ENCODE results near the gene RDH5.

The RDH5 gene

DNA sequence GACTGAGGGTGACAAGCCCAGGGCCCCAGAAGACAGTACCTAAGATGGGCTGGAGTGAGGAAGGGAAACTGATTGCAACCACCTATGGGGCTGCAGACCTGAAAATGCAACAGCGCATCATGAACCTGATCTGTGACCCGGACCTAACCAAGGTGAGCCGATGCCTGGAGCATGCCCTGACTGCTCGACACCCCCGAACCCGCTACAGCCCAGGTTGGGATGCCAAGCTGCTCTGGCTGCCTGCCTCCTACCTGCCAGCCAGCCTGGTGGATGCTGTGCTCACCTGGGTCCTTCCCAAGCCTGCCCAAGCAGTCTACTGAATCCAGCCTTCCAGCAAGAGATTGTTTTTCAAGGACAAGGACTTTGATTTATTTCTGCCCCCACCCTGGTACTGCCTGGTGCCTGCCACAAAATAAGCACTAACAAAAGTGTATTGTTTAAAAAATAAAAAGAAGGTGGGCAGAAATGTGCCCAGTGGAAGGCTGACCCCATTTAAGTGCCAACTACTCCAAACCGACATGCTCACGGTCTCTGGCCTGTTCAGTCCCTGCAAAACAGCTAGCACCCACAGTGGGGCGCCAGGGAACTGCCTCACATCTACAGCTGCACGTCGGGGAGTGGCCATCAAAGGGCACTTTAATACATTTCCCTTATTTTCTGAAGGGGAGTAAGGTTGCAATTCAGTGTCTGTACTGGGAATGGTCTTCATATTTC is 4.2 kb downstream of the RDH5 start:
- no peak overlapping the region for H3K4me3 ChIP-seq (ENCODE audit: low read depth, low read length)
- DNase-seq (ENCODE audit: low read depth) = no peak

DNA sequence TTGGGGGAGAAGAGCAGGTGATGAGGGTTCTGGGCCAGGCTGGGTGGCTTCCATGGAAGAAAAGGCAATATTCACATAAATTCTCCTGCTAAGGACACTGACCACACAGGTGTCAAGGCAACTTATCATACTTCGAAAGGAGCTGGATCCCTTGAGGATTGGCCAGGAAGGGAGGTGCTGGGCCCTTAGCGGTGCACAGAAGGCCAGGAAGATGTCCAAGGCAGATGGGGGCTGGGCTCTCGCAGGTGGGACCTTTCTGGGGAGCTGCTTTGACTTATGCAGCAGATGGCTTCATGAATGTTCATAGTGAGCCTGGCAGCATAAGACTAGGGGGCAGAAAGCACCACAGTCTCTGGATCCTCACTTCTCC is 4.7 kb downstream of the RDH5 start:
- DNase-seq (ENCODE audit: low read depth) = no peak
- no peak overlapping the region for H3K4me3 ChIP-seq (ENCODE audit: low read depth, low read length)

- no peak for DNase-seq (ENCODE audit: low read depth)
- H3K4me3 ChIP-seq (ENCODE audit: low read depth, low read length) = no peak overlapping the region
Measured at GRCh38 chr12:55725556-55725955, 5.4 kb downstream of the RDH5 start.

DNA sequence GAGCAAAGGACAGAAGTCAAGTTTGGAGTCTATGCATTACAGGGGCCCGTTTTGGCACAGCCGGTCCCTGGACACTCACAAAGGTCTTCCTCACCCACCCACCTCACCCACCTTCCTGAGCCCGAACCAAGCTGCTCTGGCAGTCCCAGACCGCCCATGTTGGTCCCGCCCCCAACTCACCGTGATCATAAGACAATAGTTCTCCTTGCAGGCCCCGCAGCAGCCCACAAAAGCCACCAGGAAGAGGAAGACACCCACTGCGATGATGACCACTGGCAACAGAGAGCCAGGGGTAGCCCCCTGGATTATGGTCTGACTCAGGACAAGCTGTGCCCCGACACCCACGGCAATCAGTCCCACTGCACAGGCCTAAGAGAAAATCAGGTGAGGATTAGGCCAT is 6.8 kb downstream of the RDH5 start:
- DNase-seq (ENCODE audit: low read depth) = no peak
- peak overlapping the region; percentile 90 for H3K4me3 ChIP-seq (ENCODE audit: low read depth, low read length)

DNA sequence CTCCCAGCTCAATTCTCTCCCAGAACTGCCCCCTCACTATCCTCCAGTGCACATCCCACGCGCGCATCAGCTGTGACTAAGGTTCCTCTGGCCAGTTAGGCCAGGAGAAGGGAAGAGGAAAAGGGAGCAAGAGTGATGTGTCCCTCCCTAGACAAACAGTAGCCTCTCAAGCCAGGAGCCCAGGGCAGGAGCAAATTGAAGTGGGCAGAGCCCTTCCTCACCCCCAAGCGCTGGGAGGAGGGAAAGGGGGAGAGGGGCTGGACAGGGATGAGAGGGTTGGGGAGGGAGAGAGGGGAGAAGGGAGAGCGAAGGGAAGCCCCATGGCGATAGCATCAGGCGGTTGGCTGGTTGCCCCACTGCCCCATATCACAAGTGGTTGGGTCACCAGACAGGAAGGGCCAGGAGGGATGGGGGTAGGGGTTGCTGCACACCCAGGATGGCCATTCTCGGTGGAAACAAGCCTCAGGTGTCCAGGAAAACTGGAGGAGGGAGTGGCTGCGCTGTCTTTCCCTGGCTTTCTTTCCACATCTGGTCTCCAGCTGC is 7.5 kb downstream of the RDH5 start:
- peak overlapping the region; percentile 90 for H3K4me3 ChIP-seq (ENCODE audit: low read depth, low read length)
- no peak for DNase-seq (ENCODE audit: low read depth)

- peak overlapping the region; percentile 90 for H3K4me3 ChIP-seq (ENCODE audit: low read depth, low read length)
- DNase-seq (ENCODE audit: low read depth) = no peak
Measured at GRCh38 chr12:55728186-55728938, 8.2 kb downstream of the RDH5 start.

DNA sequence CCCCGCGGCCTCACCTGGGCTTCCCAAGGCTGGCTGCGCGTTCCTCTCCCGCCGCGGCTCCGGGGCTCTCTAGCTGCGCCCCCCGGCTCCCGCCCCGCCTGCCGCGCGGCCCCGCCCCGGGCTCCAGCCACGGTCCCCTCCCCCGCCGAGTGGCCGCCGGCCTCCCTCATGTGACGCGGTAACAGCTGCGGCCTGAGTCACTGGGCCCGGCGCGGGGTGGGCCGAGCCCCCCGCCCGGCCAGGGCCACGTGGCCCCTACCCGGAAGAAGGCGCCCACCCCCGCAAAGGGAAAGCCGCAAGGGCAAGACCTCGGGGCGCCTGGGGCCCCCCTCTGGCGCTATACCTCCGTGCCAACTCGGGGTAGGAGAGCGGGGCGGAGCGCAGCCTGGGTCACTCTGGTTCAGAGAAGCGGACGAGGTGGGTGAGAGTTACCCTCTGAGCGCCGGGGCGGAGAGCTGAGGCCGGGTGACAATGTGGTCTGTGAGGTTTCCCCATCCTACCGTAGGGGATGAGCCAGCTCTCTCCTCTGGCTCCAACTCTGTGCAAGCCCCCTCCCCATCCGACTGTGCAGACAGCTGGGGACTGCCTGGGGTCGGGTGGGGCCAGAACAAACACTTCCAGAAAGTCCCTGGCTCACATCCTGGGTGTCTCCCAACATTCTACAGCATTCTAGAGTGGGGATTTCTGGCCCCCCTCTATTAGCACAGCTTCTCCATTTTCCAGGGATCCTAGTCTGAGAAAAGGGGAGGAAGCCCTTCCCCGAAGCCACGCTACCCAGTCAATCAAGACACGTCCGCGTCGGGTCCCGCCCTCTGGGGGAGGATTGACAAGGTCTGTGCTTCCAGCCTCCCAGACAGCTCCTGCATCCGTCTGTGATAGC is 9.0 kb downstream of the RDH5 start, which contains the start of gene CD63:
CD63 (minus strand) TSS at position 71 of the 880 bp plus-strand sequence. CDS start 668 bp downstream, outside the sequence.
- H3K4me3 ChIP-seq (ENCODE audit: low read depth, low read length) = peak within 1 kb of the TSS; percentile 90
- DNase-seq (ENCODE audit: low read depth) = peak; percentile 88

DNA sequence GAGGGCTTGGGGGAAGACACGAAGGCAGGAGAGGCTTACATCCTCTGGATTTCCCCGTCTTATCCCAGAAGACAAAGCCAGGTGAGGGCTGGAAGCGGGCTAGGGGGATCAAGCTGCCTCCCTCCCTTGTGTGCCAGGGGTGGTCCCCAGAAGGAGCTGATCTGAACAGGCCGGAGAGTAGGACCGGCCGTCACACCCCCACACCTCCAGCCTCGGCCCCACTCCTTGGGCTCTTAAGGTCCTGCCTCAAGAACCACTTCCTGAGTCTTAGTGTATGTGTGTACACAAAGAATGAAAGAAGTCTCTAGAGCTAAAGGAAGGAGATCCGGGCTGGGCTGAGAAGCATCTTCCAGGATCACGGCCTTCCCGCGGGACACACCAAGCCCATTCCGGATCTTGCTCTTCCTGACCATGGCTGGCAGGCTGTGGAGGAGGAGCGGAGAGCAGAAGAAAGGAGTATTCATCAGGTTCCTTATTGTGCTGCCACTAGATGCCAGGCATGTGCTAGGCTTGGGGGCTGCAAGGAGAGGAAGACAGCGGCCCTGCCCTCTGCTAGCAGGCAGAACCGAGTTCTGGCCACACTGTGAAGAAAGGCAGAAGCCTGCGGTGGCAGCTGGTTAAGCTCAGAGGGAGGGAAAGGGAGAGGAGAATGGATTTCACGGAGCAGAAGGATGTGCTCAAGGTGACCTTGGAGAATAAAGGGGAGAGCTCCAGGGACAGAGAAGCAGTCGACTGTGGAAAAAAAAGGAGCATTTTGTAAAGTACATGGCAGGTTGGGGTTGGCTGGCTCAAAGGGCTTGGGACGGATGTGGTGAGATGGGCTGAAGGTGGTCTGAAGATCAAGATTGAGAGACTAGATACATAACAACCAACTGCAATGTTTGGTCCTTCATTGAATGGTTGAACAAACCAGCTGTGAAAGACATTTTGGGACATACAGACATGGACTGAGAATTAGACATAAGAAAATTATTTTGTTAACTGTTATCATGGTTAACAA is 9.9 kb downstream of the RDH5 start:
- H3K4me3 ChIP-seq (ENCODE audit: low read depth, low read length) = peak overlapping the region; percentile 90
- no peak for DNase-seq (ENCODE audit: low read depth)

DNA sequence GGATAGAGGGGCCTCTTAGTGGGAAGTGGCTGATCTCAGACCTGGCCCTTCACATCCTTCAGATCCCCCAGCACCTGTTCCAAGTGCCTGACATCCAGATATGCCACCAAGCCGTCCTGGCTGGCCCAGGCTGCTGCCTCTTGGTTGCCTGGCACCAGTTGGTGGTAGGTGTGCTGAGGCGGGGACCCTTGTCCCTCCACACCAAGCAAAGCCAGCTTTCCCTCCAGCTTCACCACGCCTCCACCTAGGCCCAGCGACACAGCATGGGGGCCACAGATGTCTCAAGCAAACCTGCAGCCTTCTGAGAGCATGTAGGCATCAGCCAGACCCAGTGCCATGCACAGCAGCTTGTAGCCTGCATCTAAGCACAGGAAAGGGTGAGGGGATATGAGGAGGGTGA is 12.1 kb downstream of the RDH5 start:
- no peak for DNase-seq (ENCODE audit: low read depth)
- no peak overlapping the region for H3K4me3 ChIP-seq (ENCODE audit: low read depth, low read length)

GRCh38 chr12:55733021-55733555 is 12.9 kb downstream of the RDH5 start:
- H3K4me3 ChIP-seq (ENCODE audit: low read depth, low read length) = no peak overlapping the region
- DNase-seq (ENCODE audit: low read depth) = no peak

- no peak for DNase-seq (ENCODE audit: low read depth)
- H3K4me3 ChIP-seq (ENCODE audit: low read depth, low read length) = no peak overlapping the region
Measured at GRCh38 chr12:55733858-55734257, 13.7 kb downstream of the RDH5 start.

- no peak for DNase-seq (ENCODE audit: low read depth)
- H3K4me3 ChIP-seq (ENCODE audit: low read depth, low read length) = no peak overlapping the region
Measured at GRCh38 chr12:55734595-55734994, 14.4 kb downstream of the RDH5 start.

- DNase-seq (ENCODE audit: low read depth) = no peak
- H3K4me3 ChIP-seq (ENCODE audit: low read depth, low read length) = no peak overlapping the region
Measured at GRCh38 chr12:55736076-55736475, 15.9 kb downstream of the RDH5 start.

DNA sequence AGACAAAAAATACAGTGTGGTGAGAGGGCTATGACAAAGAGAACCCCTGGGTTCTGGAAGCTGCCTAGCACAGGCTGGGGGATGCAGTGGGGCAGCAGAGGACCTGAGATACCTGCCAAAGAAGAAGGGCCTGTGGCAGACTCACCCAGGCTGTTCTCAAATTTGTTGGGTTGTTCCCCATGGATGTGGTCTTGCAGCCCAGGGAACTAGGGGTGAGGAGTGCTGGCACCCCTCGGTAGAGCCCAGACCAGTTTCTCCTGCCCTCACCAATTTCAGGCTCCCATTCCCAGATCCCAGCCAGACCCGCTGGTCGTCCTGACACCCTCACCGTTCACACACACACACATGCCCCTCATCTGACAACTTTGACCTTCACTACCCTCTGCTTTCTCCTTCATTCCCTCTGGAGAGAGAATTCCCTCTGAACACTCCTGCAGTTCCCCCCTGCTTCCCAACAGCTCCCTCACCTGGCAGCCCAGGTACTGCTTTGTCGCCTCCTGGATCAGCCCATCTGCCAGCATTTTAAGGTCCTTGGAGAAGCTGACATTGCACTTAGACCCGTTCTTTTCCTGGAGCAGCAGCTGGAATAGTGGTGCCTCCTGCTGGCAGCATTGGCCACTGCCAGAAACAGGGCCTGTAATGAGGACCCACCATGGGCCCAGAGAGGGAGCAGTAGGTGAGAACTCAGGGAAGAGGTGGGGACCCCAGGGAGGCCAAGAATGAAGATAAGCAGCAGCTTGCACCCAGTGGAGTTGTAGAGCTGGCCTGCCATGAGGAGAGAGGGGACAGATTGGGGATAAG is 16.8 kb downstream of the RDH5 start:
- no peak overlapping the region for H3K4me3 ChIP-seq (ENCODE audit: low read depth, low read length)
- no peak for DNase-seq (ENCODE audit: low read depth)

DNA sequence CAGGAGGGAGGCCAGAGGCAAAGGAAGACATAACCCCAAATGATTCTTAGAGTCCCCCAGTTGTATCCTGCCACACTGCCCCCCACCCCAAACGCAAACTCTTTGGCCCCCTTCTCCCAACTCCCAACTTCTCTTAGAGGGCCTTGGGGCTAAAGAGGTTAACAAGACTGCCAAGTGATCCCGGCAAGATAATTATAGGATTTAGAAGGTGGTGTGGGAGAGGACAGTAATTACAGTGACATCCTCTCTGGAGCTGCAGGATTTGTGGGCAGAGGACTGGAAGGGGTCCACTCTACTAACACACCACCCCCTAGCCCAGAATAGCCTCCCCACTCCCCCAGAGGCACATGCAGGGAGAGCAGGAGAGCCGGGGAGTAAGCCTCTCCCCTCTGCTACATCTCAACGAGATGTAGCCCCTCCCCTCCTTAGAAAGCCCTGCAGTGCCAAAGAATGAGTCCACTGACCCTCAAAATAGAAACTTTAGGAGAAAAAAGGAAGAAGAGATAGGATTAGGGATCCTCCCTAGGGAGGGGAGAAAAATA is 17.5 kb downstream of the RDH5 start:
- DNase-seq (ENCODE audit: low read depth) = no peak
- H3K4me3 ChIP-seq (ENCODE audit: low read depth, low read length) = peak overlapping the region; percentile 85

GRCh38 chr12:55738123-55739024 is 18.2 kb downstream of the RDH5 start:
- no peak for DNase-seq (ENCODE audit: low read depth)
- peak overlapping the region; percentile 85 for H3K4me3 ChIP-seq (ENCODE audit: low read depth, low read length)

Data from skeletal muscle cell (primary cell).